K562 (cell line): ENCODE results near the gene DBX1. TPM values are rescaled to one million over a fixed set of nuclear protein-coding genes. Genes with fewer than 3 reads are reported as not detected.
A peak's percentile ranks its signal among the peaks of the same experiment; 100 is the strongest.

Experiments
- ARNT ChIP-seq, 2 experiments: fragments of 450-650 bp; IDR thresholded peaks; 2 replicates each; pipeline ENCODE4 v1.6.1; 2016; ENCODE audit warnings: mild to moderate bottlenecking in 1 of 2
- BHLHE40 ChIP-seq: IDR thresholded peaks from 2 replicates; pipeline ENCODE4 v1.6.1; 2011; ENCODE audit warnings: low read length, improper control_type of control experiment
- COPS2 ChIP-seq: fragments of 450-650 bp; conservative IDR thresholded peaks from 2 replicates; pipeline ENCODE4 v1.6.1; 2016; ENCODE audit warnings: mild to moderate bottlenecking, moderate library complexity
- EZH2 ChIP-seq: IDR thresholded peaks from 2 replicates; pipeline ENCODE4 v1.6.1; 2012; ENCODE audit warnings: low read depth, mild to moderate bottlenecking, inconsistent platforms, low read length, borderline replicate concordance
- GATAD2A ChIP-seq: fragments of 450-650 bp; IDR thresholded peaks from 2 replicates; pipeline ENCODE4 v1.6.1; 2017
- KDM4B ChIP-seq, 2 experiments: fragments of 450-650 bp in 1 of 2; sonication (generic) in 1 of 2; IDR thresholded peaks; 2 replicates each; pipeline ENCODE4 v1.6.1; 2016 to 2017; ENCODE audit warnings: borderline replicate concordance in 2 of 2, antibody characterized with exemption in 1 of 2, low read depth in 1 of 2, mild to moderate bottlenecking in 1 of 2
- LCOR ChIP-seq: sonication (generic); formaldehyde crosslinking; IDR thresholded peaks from 2 replicates; pipeline ENCODE4 v1.8.0; 2022; ENCODE audit warnings: mild to moderate bottlenecking, missing genetic modification reagents
- MCM5 ChIP-seq: fragments of 450-650 bp; IDR thresholded peaks from 2 replicates; pipeline ENCODE4 v1.6.1; 2016; ENCODE audit warnings: low read depth
- MLLT1 ChIP-seq, 2 experiments: fragments of 450-650 bp; IDR thresholded peaks; 2 replicates each; pipeline ENCODE4 v1.6.1; 2016
- MTA2 ChIP-seq: fragments of 450-650 bp; IDR thresholded peaks from 2 replicates; pipeline ENCODE4 v1.6.1; 2016; ENCODE audit warnings: low read depth
- NELFE ChIP-seq: IDR thresholded peaks from 2 replicates; pipeline ENCODE4 v1.6.1; 2011; ENCODE audit warnings: mild to moderate bottlenecking; ENCODE audit not compliant: insufficient read depth, insufficient read length
- PBX2 ChIP-seq, 2 experiments: IDR thresholded peaks in 1 of 2; conservative IDR thresholded peaks in 1 of 2; 2 replicates each; pipeline ENCODE4 v1.6.1; 2016; ENCODE audit warnings: low read depth in 2 of 2, mild to moderate bottlenecking in 1 of 2, missing compliant biosample characterization in 1 of 2, missing genetic modification characterization in 1 of 2, moderate library complexity in 1 of 2
- POLR3A ChIP-seq: IDR thresholded peaks from 2 replicates; pipeline ENCODE4 v1.6.1; 2011; ENCODE audit warnings: borderline replicate concordance, mild to moderate bottlenecking, moderate library complexity; ENCODE audit not compliant: insufficient read length, insufficient read depth; ENCODE audit errors: extremely low read depth
- TEAD1 ChIP-seq, 2 experiments: fragments of 450-650 bp in 1 of 2; sonication (generic) in 1 of 2; formaldehyde crosslinking; IDR thresholded peaks; 2 replicates each; pipeline versions ENCODE4 v1.4.0 to v1.8.0; 2020 to 2022; ENCODE audit warnings: mild to moderate bottlenecking in 2 of 2, missing genetic modification reagents in 1 of 2
- THAP7 ChIP-seq: fragments of 250-450 bp; sonication (Bioruptor Pico); IDR thresholded peaks from 2 replicates; pipeline ENCODE4 v1.5.0; 2021
- ZBTB9 ChIP-seq: fragments of 450-650 bp; formaldehyde crosslinking; IDR thresholded peaks from 2 replicates; pipeline ENCODE4 v1.4.0; 2020; ENCODE audit warnings: mild to moderate bottlenecking, moderate library complexity
- ZNF696 ChIP-seq: fragments of 250-450 bp; sonication (Bioruptor Pico); conservative IDR thresholded peaks from 2 replicates; pipeline ENCODE4 v1.4.0; 2020; ENCODE audit warnings: mild to moderate bottlenecking, moderate library complexity
- ZNF778 ChIP-seq: fragments of 450-650 bp; formaldehyde crosslinking; IDR thresholded peaks from 2 replicates; pipeline ENCODE4 v1.4.0; 2020; ENCODE audit warnings: mild to moderate bottlenecking, moderate library complexity
- polyA plus RNA-seq, 8 experiments: library from polyadenylated mRNA; depleted of rRNA in 4 of 8; stranded (reverse) in 5 of 8; unstranded in 3 of 8; fragments of >200 nt; fragmentation: Nextera tagmentation in 2 of 8; fragmentation: Illumina TruSeq in 1 of 8; extraction: Ambion mirVana in 2 of 8; extraction: Trizol in 1 of 8; gene quantifications; 2 replicates each; pipeline versions ENCODE4 v1.2.1 to v1.2.3, GENCODE V29; 2011 to 2014; ENCODE audit warnings: inconsistent platforms in 1 of 8, missing spikeins in 1 of 8
- total RNA-seq, 7 experiments: library from RNA; depleted of rRNA in 6 of 7; stranded (reverse); fragments of >200 nt in 6 of 7; fragmentation: Illumina TruSeq in 2 of 7; extraction: Trizol in 2 of 7; gene quantifications; 2 replicates each; pipeline versions ENCODE4 v1.2.1 to v1.2.3, GENCODE V29; 2011 to 2021; ENCODE audit warnings: low replicate concordance in 1 of 7

DBX1 gene
- total and polyA plus RNA-seq, 9 of the 15 experiments (the other 6 are each of a cell fraction or from before 2014, with no cell fraction given): not detected

- TF ChIP-seq KDM4B (IDR thresholded peaks at IDR 0.05; ENCODE audit: borderline replicate concordance in 2 of 2, low read depth in 1 of 2): no peak
- 0 out of 4 replicates have a peak, but pooled peaks of 1 of the 2 experiments have one; percentile 36 for TF ChIP-seq TEAD1 (CRISPR knock-in tag; IDR thresholded peaks at IDR 0.05)
- peak; percentile 94 for TF ChIP-seq BHLHE40
- TF ChIP-seq PBX2 (CRISPR knock-in tag; IDR thresholded peaks at IDR 0.05; ENCODE audit: low read depth): no peak
- no peak; the same call in 1 of the 2 replicates for TF ChIP-seq PBX2 (tag; conservative IDR thresholded peaks at IDR 0.05; ENCODE audit: low read depth)
- 0 out of 2 replicates have a peak, but pooled peaks have one; percentile 14 for TF ChIP-seq GATAD2A
- TF ChIP-seq NELFE: no peak
- no peak for TF ChIP-seq MCM5
- no peak for TF ChIP-seq ARNT (IDR thresholded peaks at IDR 0.05)
- TF ChIP-seq ZBTB9 (CRISPR knock-in tag): no peak
- 0 out of 4 replicates have a peak, but pooled peaks of 1 of the 2 experiments have one; percentile 1 for TF ChIP-seq MLLT1 (IDR thresholded peaks at IDR 0.05)
- no peak for TF ChIP-seq ZNF696 (CRISPR knock-in tag)
- TF ChIP-seq THAP7: no peak
- TF ChIP-seq POLR3A: no peak
- no peak for TF ChIP-seq LCOR (CRISPR knock-in tag)
- TF ChIP-seq EZH2: no peak
- no peak for TF ChIP-seq MTA2
- TF ChIP-seq ZNF778 (CRISPR knock-in tag): no peak
- TF ChIP-seq COPS2: no peak
Measured at GRCh38 chr11:20112291-20113148, 47.8 kb downstream of the DBX1 start (continued).
